22Rv1 (cell line): Measurements from ENCODE around the gene ZBTB6.

ENCODE experiments used
- ZFX ChIP-seq: fragments of 450-650 bp; IDR thresholded peaks from 2 replicates; pipeline ENCODE4 v1.6.1; 2017; ENCODE audit warnings: antibody characterized with exemption, borderline replicate concordance
- TF ChIP-seq, protein P1 (sequence below): fragments of 450-650 bp; IDR thresholded peaks from 2 replicates; pipeline ENCODE4 v1.5.1; 2017; ENCODE audit warnings: mild to moderate bottlenecking

DNA sequence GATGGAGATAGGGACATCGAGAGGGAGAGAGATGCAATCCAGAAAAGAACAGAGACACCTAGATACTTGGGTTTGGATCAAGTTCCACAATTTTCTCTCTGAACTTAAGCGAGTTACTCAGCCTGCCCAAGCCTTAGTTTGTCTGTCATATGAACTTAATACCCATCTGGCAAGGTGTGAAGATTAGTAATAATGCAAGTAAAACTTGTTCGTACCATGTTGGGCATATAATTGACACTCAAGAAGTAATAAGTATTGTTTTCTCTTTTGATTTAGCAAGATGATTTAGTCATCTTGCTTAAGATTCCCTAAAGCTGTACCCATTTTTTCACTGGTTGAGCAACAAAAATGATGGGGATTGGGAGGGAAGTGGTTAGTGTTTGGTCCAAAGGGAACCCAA is 35.2 kb upstream of the ZBTB6 start:
- TF ChIP-seq, protein P1, sequence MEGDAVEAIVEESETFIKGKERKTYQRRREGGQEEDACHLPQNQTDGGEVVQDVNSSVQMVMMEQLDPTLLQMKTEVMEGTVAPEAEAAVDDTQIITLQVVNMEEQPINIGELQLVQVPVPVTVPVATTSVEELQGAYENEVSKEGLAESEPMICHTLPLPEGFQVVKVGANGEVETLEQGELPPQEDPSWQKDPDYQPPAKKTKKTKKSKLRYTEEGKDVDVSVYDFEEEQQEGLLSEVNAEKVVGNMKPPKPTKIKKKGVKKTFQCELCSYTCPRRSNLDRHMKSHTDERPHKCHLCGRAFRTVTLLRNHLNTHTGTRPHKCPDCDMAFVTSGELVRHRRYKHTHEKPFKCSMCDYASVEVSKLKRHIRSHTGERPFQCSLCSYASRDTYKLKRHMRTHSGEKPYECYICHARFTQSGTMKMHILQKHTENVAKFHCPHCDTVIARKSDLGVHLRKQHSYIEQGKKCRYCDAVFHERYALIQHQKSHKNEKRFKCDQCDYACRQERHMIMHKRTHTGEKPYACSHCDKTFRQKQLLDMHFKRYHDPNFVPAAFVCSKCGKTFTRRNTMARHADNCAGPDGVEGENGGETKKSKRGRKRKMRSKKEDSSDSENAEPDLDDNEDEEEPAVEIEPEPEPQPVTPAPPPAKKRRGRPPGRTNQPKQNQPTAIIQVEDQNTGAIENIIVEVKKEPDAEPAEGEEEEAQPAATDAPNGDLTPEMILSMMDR: no peak
- no peak for TF ChIP-seq ZFX
